Activated CD8-positive, alpha-beta memory T cell treated with anti-CD3 and anti-CD28 coated beads, Interleukin-2, amount 10 ng/mL, durations not matched to agents 7 days and 5 days (primary cell): ENCODE measurements around the gene PRELP. TPM values are rescaled to one million over a fixed set of nuclear protein-coding genes. Genes with fewer than 3 reads are reported as not detected.

Experiments used
- total RNA-seq, 2 experiments: library from RNA; stranded (reverse); gene quantifications; one replicate each; pipeline ENCODE4 v1.2.3, GENCODE V29; 2021

Gene PRELP
- total RNA-seq, 2 experiments from 2014 or later, result not detected

Other genes with a start within 250 kb of the PRELP start
- under 1 TPM; 0.41 to 0.94 TPM for gene CHIT1, start 246.1 kb upstream of the PRELP start, total RNA-seq
- gene BTG2, start 170.3 kb upstream of the PRELP start, total RNA-seq, result 100 to 1,000 TPM in 1 of 2 experiments, 10 to 100 TPM in 1; 72.2 to 142 TPM
- gene FMOD, start 124.7 kb upstream of the PRELP start, total RNA-seq, result under 1 TPM in 1 of 2 experiments, not detected in 1; 0.19 TPM
- gene OPTC, start 18.3 kb downstream of the PRELP start, total RNA-seq, result not detected
- gene ATP2B4, start 151.0 kb downstream of the PRELP start, total RNA-seq, result 100 to 1,000 TPM in 1 of 2 experiments, 10 to 100 TPM in 1; 96.1 to 130 TPM